Uterus (tissue), 4 donors: ENCODE data around the gene PDPR. TPM values are rescaled to one million over a fixed set of nuclear protein-coding genes. Genes with fewer than 3 reads are reported as not detected.

Source experiments
- DNase-seq, 2 donors: peaks; one replicate each; pipeline ENCODE4 v3.0.0-alpha.2; 2019 to 2020
- H3K27ac ChIP-seq, 2 donors: fragments of 200-600 bp; sonication (generic); 1 replicate in 1 of 2; 2 replicates in 1 of 2; pipeline ENCODE4 v1.5.1; 2016 to 2018
- H3K27me3 ChIP-seq, 2 donors: fragments of 200-600 bp; sonication (generic); one replicate each; pipeline ENCODE4 v1.5.1; 2018 to 2019; ENCODE audit warnings: control low read depth in 1 of 2
- H3K36me3 ChIP-seq, 2 donors: fragments of 200-600 bp; sonication (generic); one replicate each; pipeline ENCODE4 v1.5.1; 2019; ENCODE audit warnings: control low read depth in 1 of 2
- H3K4me1 ChIP-seq, 2 donors: fragments of 200-600 bp; sonication (generic); one replicate each; pipeline ENCODE4 v1.5.1; 2018 to 2019; ENCODE audit warnings: control low read depth in 1 of 2
- H3K4me3 ChIP-seq, 2 donors: fragments of 200-600 bp; sonication (generic); 1 replicate in 1 of 2; 2 replicates in 1 of 2; pipeline ENCODE4 v1.5.1; 2018 to 2019; ENCODE audit warnings: mild to moderate bottlenecking in 1 of 2
- H3K9me3 ChIP-seq, 2 donors: fragments of 200-600 bp; sonication (generic); one replicate each; pipeline ENCODE4 v1.5.1; 2019; ENCODE audit warnings: control low read depth in 1 of 2
- POLR2A ChIP-seq, 2 donors: fragments of 450-650 bp; IDR thresholded peaks; one replicate each; pipeline ENCODE4 v1.6.1; 2016; ENCODE audit warnings: antibody characterized with exemption in 2 of 2, mild to moderate bottlenecking in 1 of 2, moderate library complexity in 1 of 2
- intact Hi-C: fragments of 100-400 bp; cut with DNase I; formaldehyde crosslinking; loops from one replicate; pipeline ENCODE4 v1.15.1; 2023; ENCODE audit warnings: low total_unique reads
- total RNA-seq, 4 donors: library from RNA; depleted of rRNA in 3 of 4; stranded (reverse); fragments of >200 nt in 3 of 4; gene quantifications; one replicate each; pipeline versions ENCODE4 v1.1.0 to v1.2.4, GENCODE V29; 2014 to 2023
- TF ChIP-seq, protein P1 (sequence below), 4 experiments: fragments of 200-600 bp in 2 of 4; fragments of 450-650 bp in 2 of 4; sonication (generic) in 2 of 4; IDR thresholded peaks; one replicate each; pipeline ENCODE4 v1.5.1; 2016 to 2019; ENCODE audit warnings: antibody characterized with exemption in 4 of 4, mild to moderate bottlenecking in 2 of 4, moderate library complexity in 1 of 4
- donor health status: DM: yes; HTN: yes; CAD: no.

Gene PDPR
- total RNA-seq, 4 donors from 2014 or later = 23.2 to 63.8 (median 44.2) TPM

DNA sequence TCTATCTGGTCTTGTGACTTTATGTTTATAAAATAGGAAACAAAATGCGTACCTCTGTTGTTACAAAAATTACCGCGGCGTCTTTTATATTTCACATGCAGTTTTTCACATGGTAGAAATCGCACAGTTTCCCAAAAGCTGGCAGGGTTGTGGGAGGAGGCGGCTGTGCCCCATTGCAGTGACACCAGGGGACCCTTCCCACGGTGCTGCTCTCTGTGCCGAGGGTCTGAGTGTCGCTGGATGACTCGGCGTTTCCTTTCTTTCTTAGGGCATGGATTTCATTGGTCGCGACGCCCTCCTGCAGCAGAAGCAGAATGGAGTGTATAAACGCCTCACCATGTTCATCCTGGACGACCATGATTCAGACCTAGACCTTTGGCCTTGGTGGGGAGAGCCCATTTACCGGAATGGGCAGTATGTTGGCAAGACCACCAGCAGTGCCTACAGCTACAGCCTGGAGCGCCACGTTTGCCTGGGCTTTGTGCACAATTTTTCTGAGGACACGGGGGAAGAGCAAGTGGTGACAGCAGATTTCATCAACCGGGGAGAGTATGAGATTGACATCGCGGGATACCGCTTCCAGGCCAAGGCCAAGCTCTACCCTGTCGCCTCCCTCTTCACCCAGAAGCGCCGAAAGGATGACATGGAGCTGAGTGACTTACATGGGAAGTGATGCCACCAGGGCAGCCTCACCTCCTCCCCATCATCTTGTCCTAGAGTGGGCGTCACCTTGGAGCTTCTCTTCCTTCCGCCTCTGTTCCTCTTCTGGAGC lies 42.3 kb downstream of the PDPR start:
- no peak overlapping the region for H3K27ac ChIP-seq
- no peaks in the 10 kb centered on the region for H3K36me3 ChIP-seq
- intact Hi-C loops = no loop called here

DNA sequence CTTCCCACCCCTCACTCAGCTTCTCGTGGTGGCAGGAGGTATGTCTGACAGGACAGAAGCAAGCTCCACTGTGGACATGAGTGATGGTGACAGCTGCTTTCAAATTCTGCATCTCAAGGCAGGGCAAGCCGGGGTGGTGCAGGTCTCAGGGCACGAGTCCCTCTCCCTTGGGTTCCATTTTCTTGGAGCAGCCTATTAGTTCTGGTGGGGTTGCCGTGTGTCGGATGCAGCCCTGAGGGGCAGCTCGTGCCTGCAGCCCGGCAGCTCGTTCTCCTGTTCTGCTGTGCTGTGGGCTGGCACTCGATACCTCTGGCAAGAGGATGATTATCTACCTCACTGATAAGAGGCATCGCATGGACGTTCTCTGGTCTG lies 43.0 kb downstream of the PDPR start:
- TF ChIP-seq, protein P1, sequence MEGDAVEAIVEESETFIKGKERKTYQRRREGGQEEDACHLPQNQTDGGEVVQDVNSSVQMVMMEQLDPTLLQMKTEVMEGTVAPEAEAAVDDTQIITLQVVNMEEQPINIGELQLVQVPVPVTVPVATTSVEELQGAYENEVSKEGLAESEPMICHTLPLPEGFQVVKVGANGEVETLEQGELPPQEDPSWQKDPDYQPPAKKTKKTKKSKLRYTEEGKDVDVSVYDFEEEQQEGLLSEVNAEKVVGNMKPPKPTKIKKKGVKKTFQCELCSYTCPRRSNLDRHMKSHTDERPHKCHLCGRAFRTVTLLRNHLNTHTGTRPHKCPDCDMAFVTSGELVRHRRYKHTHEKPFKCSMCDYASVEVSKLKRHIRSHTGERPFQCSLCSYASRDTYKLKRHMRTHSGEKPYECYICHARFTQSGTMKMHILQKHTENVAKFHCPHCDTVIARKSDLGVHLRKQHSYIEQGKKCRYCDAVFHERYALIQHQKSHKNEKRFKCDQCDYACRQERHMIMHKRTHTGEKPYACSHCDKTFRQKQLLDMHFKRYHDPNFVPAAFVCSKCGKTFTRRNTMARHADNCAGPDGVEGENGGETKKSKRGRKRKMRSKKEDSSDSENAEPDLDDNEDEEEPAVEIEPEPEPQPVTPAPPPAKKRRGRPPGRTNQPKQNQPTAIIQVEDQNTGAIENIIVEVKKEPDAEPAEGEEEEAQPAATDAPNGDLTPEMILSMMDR (IDR thresholded peaks at IDR 0.05) = no peak
- TF ChIP-seq POLR2A (IDR thresholded peaks at IDR 0.05) = no peak
- Histone ChIP-seq H3K27ac (no peak overlapping the region), H3K9me3 (no peaks in the 10 kb centered on the region), H3K4me3 (no peak overlapping the region), H3K36me3 (no peaks in the 10 kb centered on the region), H3K27me3 (no peaks in the 10 kb centered on the region), H3K4me1 (no peaks in the 10 kb centered on the region)
- no peak for DNase-seq
- intact Hi-C loops = no loop called here

More for the DNA sequence above, 42.3 kb downstream of the PDPR start:
- TF ChIP-seq, protein P1 (IDR thresholded peaks at IDR 0.05) = no peak
- no peak for TF ChIP-seq POLR2A (IDR thresholded peaks at IDR 0.05)
- DNase-seq = no peak
- H3K27me3 ChIP-seq = no peaks in the 10 kb centered on the region
- no peaks in the 10 kb centered on the region for H3K9me3 ChIP-seq
- no peaks in the 10 kb centered on the region for H3K4me1 ChIP-seq
- no peak overlapping the region for H3K4me3 ChIP-seq

DNA sequence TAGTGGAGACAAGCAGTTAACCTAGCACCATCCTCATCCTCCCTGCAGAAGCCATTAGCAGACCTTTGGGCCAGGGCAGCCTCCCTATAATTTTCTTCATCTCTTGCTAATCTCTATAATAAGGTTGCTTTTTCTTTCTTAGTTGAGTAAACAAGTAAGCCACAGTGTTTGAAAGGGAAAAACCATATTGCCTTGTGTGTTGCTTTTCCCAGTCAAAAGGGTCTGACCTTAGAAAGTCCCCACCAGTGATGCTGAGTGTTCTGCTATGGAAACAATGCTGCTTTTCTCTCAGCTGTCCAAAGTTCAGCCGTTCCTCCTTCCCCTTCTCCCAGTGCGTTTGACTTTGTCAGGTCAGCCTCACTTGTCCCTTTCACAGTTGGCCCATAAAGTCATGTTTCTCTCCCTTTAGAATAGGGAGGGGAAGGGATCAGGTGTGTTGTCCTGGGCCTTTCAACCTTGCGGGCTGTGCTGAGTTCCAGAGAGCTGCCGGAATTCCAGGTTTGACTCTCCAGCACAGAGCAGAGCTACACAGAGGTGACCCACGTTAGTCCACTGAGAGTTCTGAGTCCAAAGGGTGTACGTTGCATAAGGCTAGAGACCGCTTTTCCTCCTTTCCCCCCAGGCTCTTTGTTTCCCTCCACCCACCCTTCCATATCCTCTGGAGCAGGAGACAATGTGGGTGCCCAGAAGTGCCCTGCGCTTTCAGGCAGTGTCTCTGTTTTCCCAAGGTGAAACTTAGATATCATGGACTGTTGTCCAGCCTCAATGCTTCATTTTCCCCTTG lies 43.5 kb downstream of the PDPR start:
- intact Hi-C loops = no loop called here
- Histone ChIP-seq H3K4me3 (no peak overlapping the region), H3K27ac (no peak overlapping the region), H3K27me3 (no peaks in the 10 kb centered on the region), H3K9me3 (no peaks in the 10 kb centered on the region), H3K4me1 (no peaks in the 10 kb centered on the region), H3K36me3 (no peaks in the 10 kb centered on the region)
- no peak for TF ChIP-seq POLR2A (IDR thresholded peaks at IDR 0.05)
- TF ChIP-seq, protein P1 (IDR thresholded peaks at IDR 0.05) = no peak
- DNase-seq = no peak

DNA sequence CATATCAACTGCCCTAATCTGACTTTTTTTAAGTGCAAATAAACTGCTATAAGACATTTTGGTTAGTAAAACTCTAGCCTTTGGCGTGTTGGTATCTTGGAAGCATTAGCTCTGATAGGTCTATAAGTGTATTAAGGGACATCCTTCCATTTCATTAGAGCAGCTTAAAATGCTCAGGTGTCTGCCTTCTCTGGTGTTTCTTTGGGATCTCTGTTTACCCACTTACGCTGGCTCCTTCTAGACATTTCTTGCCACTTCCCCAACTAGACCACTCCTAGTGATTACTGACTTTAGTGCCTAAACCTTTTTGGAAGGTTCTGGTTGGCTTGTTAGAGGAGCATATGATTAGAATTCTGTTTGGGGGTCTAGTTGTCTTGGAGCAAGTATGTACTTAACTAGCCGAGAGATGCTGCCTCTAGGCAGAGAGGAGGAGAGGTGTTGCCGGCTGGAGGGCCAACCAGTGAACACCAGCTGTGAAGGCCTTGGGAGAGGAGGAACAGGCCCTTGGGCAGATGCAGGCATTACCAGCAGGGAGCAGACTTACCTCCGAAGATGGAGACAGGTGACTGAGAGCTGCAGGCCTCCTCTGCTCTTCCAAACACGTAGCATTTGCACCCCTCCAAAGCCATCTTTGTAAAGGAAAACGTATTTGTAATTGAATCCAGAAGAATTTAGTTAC lies 44.3 kb downstream of the PDPR start:
- no peaks in the 10 kb centered on the region for H3K36me3 ChIP-seq
- no peak overlapping the region for H3K27ac ChIP-seq
- H3K4me3 ChIP-seq = no peak overlapping the region
- no peaks in the 10 kb centered on the region for H3K4me1 ChIP-seq
- no peaks in the 10 kb centered on the region for H3K9me3 ChIP-seq
- intact Hi-C loops = no loop called here
- no peak for TF ChIP-seq POLR2A (IDR thresholded peaks at IDR 0.05)
- TF ChIP-seq, protein P1 (IDR thresholded peaks at IDR 0.05) = no peak
- no peak for DNase-seq
- H3K27me3 ChIP-seq = no peaks in the 10 kb centered on the region
